ENCODE results near the gene HAUS6.
"Not testable (repeated sequence)": the region's sequence is repeated elsewhere in the genome, so short reads cannot be mapped to it uniquely, and the experiment has no call there.

The HAUS6 gene

GRCh38 chr9:19102631-19103345 is at the start of gene HAUS6:
Gene HAUS6, minus strand, starts transcription at chr9:19102904. Its CDS starts 253 bp downstream, at chr9:19102651.
- DNase-seq (ENCODE audit: low spot score), result peak; percentile 97

- not testable (repeated sequence) for DNase-seq (ENCODE audit: low spot score)
Observed at GRCh38 chr9:19152160-19152498, 49.4 kb upstream of the HAUS6 start.

- no peak for DNase-seq (ENCODE audit: low spot score)
Observed at GRCh38 chr9:19151425-19152159, 48.9 kb upstream of the HAUS6 start.

GRCh38 chr9:19149230-19149629 is 46.5 kb upstream of the HAUS6 start:
- no peak for DNase-seq (ENCODE audit: low spot score)

- DNase-seq (ENCODE audit: low spot score), result no peak
Observed at GRCh38 chr9:19148187-19148586, 45.5 kb upstream of the HAUS6 start.

- DNase-seq (ENCODE audit: low spot score), result no peak
Observed at GRCh38 chr9:19146441-19147024, 43.8 kb upstream of the HAUS6 start.

- DNase-seq (ENCODE audit: low spot score), result no peak
Observed at GRCh38 chr9:19145881-19146280, 43.2 kb upstream of the HAUS6 start.

- no peak for DNase-seq (ENCODE audit: low spot score)
Observed at GRCh38 chr9:19140259-19140658, 37.6 kb upstream of the HAUS6 start.

GRCh38 chr9:19138084-19138483 is 35.4 kb upstream of the HAUS6 start:
- DNase-seq (ENCODE audit: low spot score), result peak; percentile 61

GRCh38 chr9:19137282-19137681 is 34.6 kb upstream of the HAUS6 start:
- DNase-seq (ENCODE audit: low spot score), result peak; percentile 83

- DNase-seq (ENCODE audit: low spot score), result no peak
Observed at GRCh38 chr9:19136129-19136528, 33.4 kb upstream of the HAUS6 start.

GRCh38 chr9:19133549-19134345 is 31.0 kb upstream of the HAUS6 start:
- DNase-seq (ENCODE audit: low spot score), result no peak

- DNase-seq (ENCODE audit: low spot score), result no peak
Observed at GRCh38 chr9:19130436-19130835, 27.7 kb upstream of the HAUS6 start.

- DNase-seq (ENCODE audit: low spot score), result peak; percentile 31
Observed at GRCh38 chr9:19127871-19128500, 25.3 kb upstream of the HAUS6 start.

GRCh38 chr9:19124430-19124793 is 21.7 kb upstream of the HAUS6 start:
- DNase-seq (ENCODE audit: low spot score), result no peak

GRCh38 chr9:19122490-19123042 is 19.9 kb upstream of the HAUS6 start:
- no peak for DNase-seq (ENCODE audit: low spot score)

- no peak for DNase-seq (ENCODE audit: low spot score)
Observed at GRCh38 chr9:19120877-19121276, 18.2 kb upstream of the HAUS6 start.

- DNase-seq (ENCODE audit: low spot score), result no peak
Observed at GRCh38 chr9:19119801-19120440, 17.2 kb upstream of the HAUS6 start.

- no peak for DNase-seq (ENCODE audit: low spot score)
Observed at GRCh38 chr9:19119246-19119645, 16.5 kb upstream of the HAUS6 start.

- peak; percentile 62 for DNase-seq (ENCODE audit: low spot score)
Observed at GRCh38 chr9:19117039-19117716, 14.5 kb upstream of the HAUS6 start.
